Liver (tissue), 9 donors: ENCODE results near the gene LRMDA. TPM values are rescaled to one million over a fixed set of nuclear protein-coding genes. Genes with fewer than 3 reads are reported as not detected.

ENCODE experiments used
- DNase-seq: peaks from one replicate; pipeline ENCODE4 v3.0.0-alpha.2; 2017; ENCODE audit warnings: low spot score
- H3K27ac ChIP-seq, 2 donors: one replicate each; pipeline ENCODE4 v1.7.0; 2013; ENCODE audit warnings: inconsistent platforms in 2 of 2, low read length in 2 of 2, control low read depth in 1 of 2, low read depth in 1 of 2, mild to moderate bottlenecking in 1 of 2
- H3K27me3 ChIP-seq, 4 donors: one replicate each; pipeline versions ENCODE4 v1.6.1 to v1.7.0; 2013; ENCODE audit warnings: low read length in 3 of 4, inconsistent platforms in 1 of 4, mild to moderate bottlenecking in 1 of 4, moderate library complexity in 1 of 4; ENCODE audit not compliant: control insufficient read depth in 4 of 4, insufficient read depth in 4 of 4
- H3K36me3 ChIP-seq, 4 donors: one replicate each; pipeline versions ENCODE4 v1.6.1 to v1.7.0; 2013; ENCODE audit warnings: low read length in 3 of 4, mild to moderate bottlenecking in 3 of 4, low read depth in 1 of 4, moderate library complexity in 1 of 4; ENCODE audit not compliant: control insufficient read depth in 4 of 4, insufficient read depth in 3 of 4
- H3K4me1 ChIP-seq, 4 donors: one replicate each; pipeline versions ENCODE4 v1.6.1 to v1.7.0; 2013; ENCODE audit warnings: low read length in 3 of 4, mild to moderate bottlenecking in 3 of 4, moderate library complexity in 1 of 4; ENCODE audit not compliant: control insufficient read depth in 4 of 4, insufficient read depth in 4 of 4
- H3K4me3 ChIP-seq, 3 donors: one replicate each; pipeline versions ENCODE4 v1.6.1 to v1.7.0; 2013; ENCODE audit warnings: low read length in 3 of 3, control low read depth in 1 of 3, low read depth in 1 of 3, mild to moderate bottlenecking in 1 of 3
- H3K9ac ChIP-seq, 2 donors: one replicate each; pipeline ENCODE4 v1.7.0; 2013; ENCODE audit warnings: low read length in 2 of 2, mild to moderate bottlenecking in 2 of 2, moderate library complexity in 2 of 2, control low read depth in 1 of 2, low read depth in 1 of 2
- H3K9me3 ChIP-seq, 4 donors: one replicate each; pipeline versions ENCODE4 v1.6.1 to v1.7.0; 2013; ENCODE audit warnings: low read length in 3 of 4; ENCODE audit not compliant: control insufficient read depth in 4 of 4
- ATF3 ChIP-seq: IDR thresholded peaks from 2 replicates; pipeline ENCODE4 v1.6.1; 2016; ENCODE audit warnings: antibody characterized with exemption
- EGR1 ChIP-seq, 2 donors: IDR thresholded peaks; 2 replicates each; pipeline ENCODE4 v1.6.1; 2016 to 2018; ENCODE audit warnings: antibody characterized with exemption in 2 of 2, low read depth in 2 of 2
- FOXA1 ChIP-seq: IDR thresholded peaks from 2 replicates; pipeline ENCODE4 v1.6.1; 2016; ENCODE audit warnings: antibody characterized with exemption
- GABPA ChIP-seq, 2 donors: IDR thresholded peaks in 1 of 2; conservative IDR thresholded peaks in 1 of 2; 2 replicates each; pipeline ENCODE4 v1.6.1; 2016; ENCODE audit warnings: antibody characterized with exemption in 2 of 2, mild to moderate bottlenecking in 1 of 2, moderate library complexity in 1 of 2
- HNF4A ChIP-seq, 2 donors: conservative IDR thresholded peaks; 2 replicates each; pipeline ENCODE4 v1.6.1; 2016; ENCODE audit warnings: antibody characterized with exemption in 2 of 2, mild to moderate bottlenecking in 2 of 2
- HNF4G ChIP-seq: IDR thresholded peaks from 2 replicates; pipeline ENCODE4 v1.6.1; 2016; ENCODE audit warnings: antibody characterized with exemption
- JUND ChIP-seq, 2 donors: IDR thresholded peaks; 2 replicates each; pipeline ENCODE4 v1.6.1; 2016; ENCODE audit warnings: antibody characterized with exemption in 2 of 2
- MAX ChIP-seq: IDR thresholded peaks from 2 replicates; pipeline ENCODE4 v1.6.1; 2016; ENCODE audit warnings: antibody characterized with exemption
- NR2F2 ChIP-seq: IDR thresholded peaks from 2 replicates; pipeline ENCODE4 v1.6.1; 2016; ENCODE audit warnings: antibody characterized with exemption
- RAD21 ChIP-seq, 2 donors: IDR thresholded peaks; 2 replicates each; pipeline ENCODE4 v1.6.1; 2016; ENCODE audit warnings: antibody characterized with exemption in 2 of 2, mild to moderate bottlenecking in 2 of 2
- RXRA ChIP-seq, 2 donors: IDR thresholded peaks; 2 replicates each; pipeline ENCODE4 v1.6.1; 2017 to 2018; ENCODE audit warnings: antibody characterized with exemption in 2 of 2, mild to moderate bottlenecking in 1 of 2
- SP1 ChIP-seq: IDR thresholded peaks from 2 replicates; pipeline ENCODE4 v1.6.1; 2018; ENCODE audit warnings: antibody characterized with exemption, mild to moderate bottlenecking
- TAF1 ChIP-seq: conservative IDR thresholded peaks from 2 replicates; pipeline ENCODE4 v1.6.1; 2016; ENCODE audit warnings: antibody characterized with exemption, mild to moderate bottlenecking
- YY1 ChIP-seq: IDR thresholded peaks from 2 replicates; pipeline ENCODE4 v1.6.1; 2016; ENCODE audit warnings: antibody characterized with exemption, mild to moderate bottlenecking
- WGBS: extraction: QIAGEN DNeasy Blood & Tissue Kit; methylation state at CpG from one replicate; pipeline ENCODE4 v1.1.7; 2013; 5-methylcytosine and 5-hydroxymethylcytosine counted together
- polyA plus RNA-seq, 2 donors: library from polyadenylated mRNA; stranded (reverse) in 1 of 2; unstranded in 1 of 2; fragments of 200-250 nt in 1 of 2; fragments of >200 nt in 1 of 2; fragmentation: Nextera tagmentation in 1 of 2; extraction: Ambion mirVana in 1 of 2; gene quantifications; one replicate each; pipeline versions ENCODE4 v1.2.1 to v1.2.3, GENCODE V29; 2013 to 2015
- total RNA-seq, 2 donors: library from RNA; depleted of rRNA; stranded (reverse); fragments of >200 nt; gene quantifications; one replicate each; pipeline ENCODE4 v1.2.3, GENCODE V29; 2014
- TF ChIP-seq, protein P1 (sequence below): IDR thresholded peaks from 2 replicates; pipeline ENCODE4 v1.6.1; 2016; ENCODE audit warnings: antibody characterized with exemption
- TF ChIP-seq, protein P2 (sequence below): IDR thresholded peaks from 2 replicates; pipeline ENCODE4 v1.6.1; 2016; ENCODE audit warnings: antibody characterized with exemption, mild to moderate bottlenecking
- TF ChIP-seq, protein P3 (sequence below): fragments of 150-350 bp; IDR thresholded peaks from 2 replicates; pipeline ENCODE4 v1.5.1; 2017; ENCODE audit warnings: improper control_type of control experiment, low read depth, low read length; ENCODE audit not compliant: missing input control
- donor health status: healthy.
- donor health status: healthy.
- donor health status: healthy.
- donor health status: healthy.
- donor health status: healthy.

The LRMDA gene
- total and polyA plus RNA-seq, 4 donors, result 7.9 to 15.8 (median 11.3) TPM

DNA sequence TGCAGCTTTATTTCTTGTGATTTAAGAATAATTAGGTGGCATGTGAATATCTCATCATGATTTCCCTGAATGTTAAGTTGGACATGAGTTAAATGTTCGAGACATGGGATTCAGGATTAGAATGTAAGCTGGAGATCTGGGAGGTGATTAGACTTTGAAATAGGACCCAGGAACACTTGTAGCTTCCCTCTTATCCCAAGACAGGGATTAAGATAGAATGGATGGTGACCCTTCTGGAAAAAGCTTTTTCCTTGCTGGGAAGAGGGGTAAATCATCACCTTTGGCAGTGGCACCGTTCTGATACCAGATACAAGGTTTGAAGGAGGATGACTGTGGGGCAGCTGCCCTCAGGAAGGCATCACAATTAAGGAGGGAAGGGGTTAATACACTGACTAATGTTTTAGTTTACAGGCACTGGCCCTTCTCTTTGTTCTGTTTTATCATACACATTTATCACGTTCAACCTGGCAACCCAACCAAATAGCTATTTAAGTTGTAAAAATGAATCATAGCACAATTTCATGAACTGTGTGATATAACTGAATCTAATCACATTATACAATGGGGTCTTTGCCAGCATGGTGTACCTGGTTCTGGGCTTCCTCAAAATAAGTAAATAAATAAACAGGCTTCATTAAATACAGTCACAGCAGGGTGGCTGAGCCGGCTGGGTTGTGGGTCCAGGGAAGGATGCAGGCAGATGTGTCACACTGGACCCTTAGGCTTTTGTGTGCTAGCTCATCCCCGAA is 212.7 kb downstream of the LRMDA start:
- no peaks in the 10 kb centered on the region for H3K9me3 ChIP-seq
- H3K4me3 ChIP-seq, result no peak overlapping the region
- H3K9ac ChIP-seq, result no peak overlapping the region
- TF ChIP-seq HNF4G, result no peak
- TF ChIP-seq JUND (IDR thresholded peaks at IDR 0.05), result no peak
- no peak for TF ChIP-seq GABPA (IDR thresholded peaks at IDR 0.05 in 1 of 2, conservative IDR thresholded peaks at IDR 0.05 in 1 of 2)
- no peak for TF ChIP-seq YY1
- TF ChIP-seq, protein P1, sequence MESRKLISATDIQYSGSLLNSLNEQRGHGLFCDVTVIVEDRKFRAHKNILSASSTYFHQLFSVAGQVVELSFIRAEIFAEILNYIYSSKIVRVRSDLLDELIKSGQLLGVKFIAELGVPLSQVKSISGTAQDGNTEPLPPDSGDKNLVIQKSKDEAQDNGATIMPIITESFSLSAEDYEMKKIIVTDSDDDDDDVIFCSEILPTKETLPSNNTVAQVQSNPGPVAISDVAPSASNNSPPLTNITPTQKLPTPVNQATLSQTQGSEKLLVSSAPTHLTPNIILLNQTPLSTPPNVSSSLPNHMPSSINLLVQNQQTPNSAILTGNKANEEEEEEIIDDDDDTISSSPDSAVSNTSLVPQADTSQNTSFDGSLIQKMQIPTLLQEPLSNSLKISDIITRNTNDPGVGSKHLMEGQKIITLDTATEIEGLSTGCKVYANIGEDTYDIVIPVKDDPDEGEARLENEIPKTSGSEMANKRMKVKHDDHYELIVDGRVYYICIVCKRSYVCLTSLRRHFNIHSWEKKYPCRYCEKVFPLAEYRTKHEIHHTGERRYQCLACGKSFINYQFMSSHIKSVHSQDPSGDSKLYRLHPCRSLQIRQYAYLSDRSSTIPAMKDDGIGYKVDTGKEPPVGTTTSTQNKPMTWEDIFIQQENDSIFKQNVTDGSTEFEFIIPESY, result no peak
- TF ChIP-seq FOXA1, result no peak
- TF ChIP-seq, protein P2, sequence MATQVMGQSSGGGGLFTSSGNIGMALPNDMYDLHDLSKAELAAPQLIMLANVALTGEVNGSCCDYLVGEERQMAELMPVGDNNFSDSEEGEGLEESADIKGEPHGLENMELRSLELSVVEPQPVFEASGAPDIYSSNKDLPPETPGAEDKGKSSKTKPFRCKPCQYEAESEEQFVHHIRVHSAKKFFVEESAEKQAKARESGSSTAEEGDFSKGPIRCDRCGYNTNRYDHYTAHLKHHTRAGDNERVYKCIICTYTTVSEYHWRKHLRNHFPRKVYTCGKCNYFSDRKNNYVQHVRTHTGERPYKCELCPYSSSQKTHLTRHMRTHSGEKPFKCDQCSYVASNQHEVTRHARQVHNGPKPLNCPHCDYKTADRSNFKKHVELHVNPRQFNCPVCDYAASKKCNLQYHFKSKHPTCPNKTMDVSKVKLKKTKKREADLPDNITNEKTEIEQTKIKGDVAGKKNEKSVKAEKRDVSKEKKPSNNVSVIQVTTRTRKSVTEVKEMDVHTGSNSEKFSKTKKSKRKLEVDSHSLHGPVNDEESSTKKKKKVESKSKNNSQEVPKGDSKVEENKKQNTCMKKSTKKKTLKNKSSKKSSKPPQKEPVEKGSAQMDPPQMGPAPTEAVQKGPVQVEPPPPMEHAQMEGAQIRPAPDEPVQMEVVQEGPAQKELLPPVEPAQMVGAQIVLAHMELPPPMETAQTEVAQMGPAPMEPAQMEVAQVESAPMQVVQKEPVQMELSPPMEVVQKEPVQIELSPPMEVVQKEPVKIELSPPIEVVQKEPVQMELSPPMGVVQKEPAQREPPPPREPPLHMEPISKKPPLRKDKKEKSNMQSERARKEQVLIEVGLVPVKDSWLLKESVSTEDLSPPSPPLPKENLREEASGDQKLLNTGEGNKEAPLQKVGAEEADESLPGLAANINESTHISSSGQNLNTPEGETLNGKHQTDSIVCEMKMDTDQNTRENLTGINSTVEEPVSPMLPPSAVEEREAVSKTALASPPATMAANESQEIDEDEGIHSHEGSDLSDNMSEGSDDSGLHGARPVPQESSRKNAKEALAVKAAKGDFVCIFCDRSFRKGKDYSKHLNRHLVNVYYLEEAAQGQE, result no peak
- TF ChIP-seq RAD21 (IDR thresholded peaks at IDR 0.05), result no peak
- no peak for TF ChIP-seq EGR1 (IDR thresholded peaks at IDR 0.05; ENCODE audit: low read depth in 2 of 2)
- no peak for TF ChIP-seq MAX
- no peak for TF ChIP-seq NR2F2
- no peak for TF ChIP-seq RXRA (IDR thresholded peaks at IDR 0.05)
- H3K36me3 ChIP-seq, result no peaks in the 10 kb centered on the region
- no peak overlapping the region for H3K27ac ChIP-seq
- H3K4me1 ChIP-seq, result peaks cover 0 to 12% (median 3%) of the 10 kb centered on the region in 4 donors
- H3K27me3 ChIP-seq, result no peaks in the 10 kb centered on the region
- DNase-seq, result no peak
- WGBS, result 75% methylated on average over 5 of the region's 5 CpGs

DNA sequence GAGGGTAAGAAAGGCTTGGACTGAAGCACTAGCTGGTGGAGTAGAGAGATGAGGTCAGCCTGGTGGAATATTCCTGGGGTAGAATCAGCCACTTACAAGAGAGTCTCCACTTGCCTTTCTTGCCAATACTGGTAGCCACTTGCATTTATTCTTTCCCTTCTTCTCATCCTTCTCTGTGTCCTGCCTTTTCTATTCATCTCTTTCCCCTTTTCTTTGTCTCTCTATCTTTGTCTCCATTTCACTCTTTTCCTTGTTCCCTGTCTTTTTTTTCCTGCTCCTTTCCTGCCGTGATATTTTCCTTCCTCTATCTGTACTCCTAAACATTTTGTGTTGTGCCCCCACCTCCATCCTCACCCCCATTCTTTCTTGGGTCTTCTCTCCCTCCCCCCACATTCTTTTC is 214.3 kb downstream of the LRMDA start:
- Histone ChIP-seq H3K4me1 (peaks cover 0 to 13% (median 3%) of the 10 kb centered on the region in 4 donors), H3K27me3 (no peaks in the 10 kb centered on the region), H3K36me3 (no peaks in the 10 kb centered on the region), H3K4me3 (no peak overlapping the region), H3K27ac (no peak overlapping the region), H3K9ac (no peak overlapping the region), H3K9me3 (no peaks in the 10 kb centered on the region)
- 96% methylated on average over 1 of the region's 1 CpG for WGBS
- no peak for DNase-seq
- TF ChIP-seq GABPA (IDR thresholded peaks at IDR 0.05 in 1 of 2, conservative IDR thresholded peaks at IDR 0.05 in 1 of 2), result no peak
- no peak for TF ChIP-seq EGR1 (IDR thresholded peaks at IDR 0.05; ENCODE audit: low read depth in 2 of 2)
- no peak for TF ChIP-seq RAD21 (IDR thresholded peaks at IDR 0.05)
- no peak for TF ChIP-seq TAF1
- TF ChIP-seq, protein P2, result no peak
- TF ChIP-seq SP1, result no peak
- TF ChIP-seq, protein P1, result no peak
- TF ChIP-seq ATF3, result no peak
- TF ChIP-seq JUND (IDR thresholded peaks at IDR 0.05), result no peak
- no peak for TF ChIP-seq FOXA1
- TF ChIP-seq RXRA (IDR thresholded peaks at IDR 0.05), result no peak
- TF ChIP-seq, protein P3, sequence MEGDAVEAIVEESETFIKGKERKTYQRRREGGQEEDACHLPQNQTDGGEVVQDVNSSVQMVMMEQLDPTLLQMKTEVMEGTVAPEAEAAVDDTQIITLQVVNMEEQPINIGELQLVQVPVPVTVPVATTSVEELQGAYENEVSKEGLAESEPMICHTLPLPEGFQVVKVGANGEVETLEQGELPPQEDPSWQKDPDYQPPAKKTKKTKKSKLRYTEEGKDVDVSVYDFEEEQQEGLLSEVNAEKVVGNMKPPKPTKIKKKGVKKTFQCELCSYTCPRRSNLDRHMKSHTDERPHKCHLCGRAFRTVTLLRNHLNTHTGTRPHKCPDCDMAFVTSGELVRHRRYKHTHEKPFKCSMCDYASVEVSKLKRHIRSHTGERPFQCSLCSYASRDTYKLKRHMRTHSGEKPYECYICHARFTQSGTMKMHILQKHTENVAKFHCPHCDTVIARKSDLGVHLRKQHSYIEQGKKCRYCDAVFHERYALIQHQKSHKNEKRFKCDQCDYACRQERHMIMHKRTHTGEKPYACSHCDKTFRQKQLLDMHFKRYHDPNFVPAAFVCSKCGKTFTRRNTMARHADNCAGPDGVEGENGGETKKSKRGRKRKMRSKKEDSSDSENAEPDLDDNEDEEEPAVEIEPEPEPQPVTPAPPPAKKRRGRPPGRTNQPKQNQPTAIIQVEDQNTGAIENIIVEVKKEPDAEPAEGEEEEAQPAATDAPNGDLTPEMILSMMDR, result no peak
- no peak for TF ChIP-seq YY1
- no peak for TF ChIP-seq HNF4A (conservative IDR thresholded peaks at IDR 0.05)
